ENCODE results near the gene PLXNB2. TPM values are rescaled to one million over a fixed set of nuclear protein-coding genes. Genes with fewer than 3 reads are reported as not detected.

PLXNB2 gene
- polyA plus RNA-seq, 1 of the 3 experiments (the other 2 are of a cell fraction) = 108 TPM

GRCh38 chr22:50256258-50256862 is 51.1 kb downstream of the PLXNB2 start:
- peaks cover 27% of the 10 kb centered on the region for H3K79me2 ChIP-seq (ENCODE audit: insufficient read depth)
- CTCF ChIA-PET = interaction anchor here (0.8 to 2.4 kb wide), 4 partner anchors 9 to 85 kb away, joined by 3 to 11 read pairs (median 4); no protein-coding TSS in a partner anchor
- H3K9me2 ChIP-seq = no peaks in the 10 kb centered on the region
- H4K20me1 ChIP-seq (ENCODE audit: insufficient read depth) = 0 out of 2 replicates have a peak, but pooled peaks cover 7% of the 10 kb centered on the region
- H3K4me1 ChIP-seq (ENCODE audit: control insufficient read depth in 1 of 2, insufficient read depth in 2 of 2, low read depth in 1 of 2, low read length in 1 of 2) = peaks cover 0 to 19% of the 10 kb centered on the region in 2 experiments; a peak in 1 of 4 replicates
- H3K9ac ChIP-seq = no peak overlapping the region
- H3K4me2 ChIP-seq = no peak overlapping the region
- no peak for DNase-seq
- H3K27me3 ChIP-seq (ENCODE audit: insufficient read depth) = no peaks in the 10 kb centered on the region
- no peaks in the 10 kb centered on the region for H3K9me3 ChIP-seq
- H2AFZ ChIP-seq (ENCODE audit: low read depth) = no peak overlapping the region
- peaks cover 0 to 31% of the 10 kb centered on the region in 2 experiments for H3K36me3 ChIP-seq (replicated peaks in 1 of 2; ENCODE audit: control insufficient read depth in 1 of 2, insufficient read depth in 2 of 2, low read length in 1 of 2)
- no peak overlapping the region for H3K27ac ChIP-seq (ENCODE audit: low read depth in 2 of 2, low read length in 1 of 2)
- no peak for TF ChIP-seq USF2 (IDR thresholded peaks at IDR 0.05; ENCODE audit: borderline replicate concordance, low read depth, low read length)
- TF ChIP-seq NFIC (IDR thresholded peaks at IDR 0.05; ENCODE audit: borderline replicate concordance) = no peak
- TF ChIP-seq GATA2 (CRISPR knock-in tag; IDR thresholded peaks at IDR 0.05) = no peak
- no peak for TF ChIP-seq ELF1 (IDR thresholded peaks at IDR 0.05)
- no peak for TF ChIP-seq POLR2AphosphoS5 (IDR thresholded peaks at IDR 0.05; ENCODE audit: low read depth, low read length)
- TF ChIP-seq REST (IDR thresholded peaks at IDR 0.05; ENCODE audit: low read depth, low read length) = no peak
- no peak for TF ChIP-seq RXRA (IDR thresholded peaks at IDR 0.05; ENCODE audit: borderline replicate concordance, low read depth)
- no peak for TF ChIP-seq FOSL2 (IDR thresholded peaks at IDR 0.05; ENCODE audit: borderline replicate concordance, low read depth)
- no peak for TF ChIP-seq MEF2A (IDR thresholded peaks at IDR 0.05; ENCODE audit: borderline replicate concordance, low read depth)
- TF ChIP-seq USF1 (IDR thresholded peaks at IDR 0.05; ENCODE audit: borderline replicate concordance, low read depth) = no peak
- no peak for TF ChIP-seq SIN3A (IDR thresholded peaks at IDR 0.05; ENCODE audit: borderline replicate concordance, low read depth, low read length)
- no peak for TF ChIP-seq IRF3 (IDR thresholded peaks at IDR 0.05; ENCODE audit: low read depth, low read length)
- TF ChIP-seq TEAD4 (IDR thresholded peaks at IDR 0.05; ENCODE audit: borderline replicate concordance, insufficient read depth) = no peak
- TF ChIP-seq GABPA (IDR thresholded peaks at IDR 0.05; ENCODE audit: low read depth) = no peak
- no peak for TF ChIP-seq MAX (IDR thresholded peaks at IDR 0.05; ENCODE audit: low read depth)
- TF ChIP-seq RFX5 (IDR thresholded peaks at IDR 0.05; ENCODE audit: low read length) = no peak
- no peak for TF ChIP-seq TAF1 (IDR thresholded peaks at IDR 0.05; ENCODE audit: borderline replicate concordance, low read depth, low read length)
- peaks cover 13% of the 10 kb centered on the region for H3F3A ChIP-seq (replicated peaks; ENCODE audit: insufficient read depth)
- no peak overlapping the region for H3K4me3 ChIP-seq (ENCODE audit: low read depth in 2 of 2, low read length in 1 of 2)
- WGBS (ENCODE audit: low lambda C conversion rate) = 97% methylated on average over 5 of the region's 12 CpGs
- POLR2A ChIA-PET = no interaction called here

Measured in SK-N-SH (cell line).